HepG2 (cell line): ENCODE results near the gene ARL6. TPM values are rescaled to one million over a fixed set of nuclear protein-coding genes. Genes with fewer than 3 reads are reported as not detected.

Source experiments
- ATAC-seq: fragments of 200-7000 bp; cut with Tn5 transposase; 3 replicates; pipeline ENCODE4 v1.9.1; 2020; ENCODE audit warnings: mild to moderate bottlenecking, moderate library complexity
- BruUV-seq: library from RNA; stranded (reverse); fragments of 400-500 nt; replicated peaks from 2 replicates; lab custom pipeline; 2021; lab: Mats Ljungman, UMichigan
- CTCF ChIA-PET: fragments of 300-600 bp; formaldehyde crosslinking; extraction: SDS; loops from one replicate; lab custom pipeline; 2021; ENCODE audit warnings: low total read pairs, inconsistent platforms, low intra/inter-chr PET ratio; lab: Yijun Ruan, JAX
- POLR2A ChIA-PET: fragments of 350-600 bp; sonication (Branson Sonifier 250); formaldehyde crosslinking; loops from one replicate; lab custom pipeline; 2020; ENCODE audit warnings: antibody characterized with exemption, inconsistent platforms; lab: Yijun Ruan, JAX
- DNase-seq: peaks from one replicate; pipeline ENCODE4 v3.0.0-alpha.2; 2015; ENCODE audit warnings: low spot score
- FAIRE-seq: peaks from 3 replicates; lab custom pipeline; 2011; peaks lifted over from hg19 to GRCh38; lab: Jason Lieb, UNC
- H2AFZ ChIP-seq: one replicate; pipeline ENCODE4 v1.6.1; 2011; ENCODE audit warnings: low read length, inconsistent platforms
- H3K27ac ChIP-seq: fragments of 300-600 bp; 3 replicates; pipeline ENCODE4 v1.8.0; 2011; ENCODE audit warnings: mixed run types, mild to moderate bottlenecking, mixed read lengths, low read length, inconsistent platforms; ENCODE audit not compliant: insufficient read depth; ENCODE audit errors: extremely low read length
- H3K27me3 ChIP-seq, 2 experiments: fragments of 200-600 bp in 1 of 2; 2 replicates in 1 of 2; 3 replicates in 1 of 2; pipeline versions ENCODE4 v1.6.0 to v1.8.0; 2011; ENCODE audit warnings: low read length in 2 of 2, mild to moderate bottlenecking in 2 of 2, moderate library complexity in 2 of 2, inconsistent platforms in 1 of 2; ENCODE audit not compliant: insufficient read depth in 2 of 2, control insufficient read depth in 1 of 2
- H3K36me3 ChIP-seq, 2 experiments: fragments of 200-600 bp in 1 of 2; replicated peaks in 1 of 2; 2 replicates in 1 of 2; 3 replicates in 1 of 2; pipeline versions ENCODE4 v1.5.1 to v1.8.0; 2011; ENCODE audit warnings: low read length in 2 of 2, inconsistent platforms in 1 of 2; ENCODE audit not compliant: insufficient read depth in 2 of 2, control insufficient read depth in 1 of 2
- H3K4me1 ChIP-seq: 2 replicates; pipeline ENCODE4 v1.5.1; 2012; ENCODE audit warnings: low read length, inconsistent platforms; ENCODE audit not compliant: insufficient read depth
- H3K4me2 ChIP-seq: 2 replicates; pipeline ENCODE4 v1.6.0; 2011; ENCODE audit warnings: low read depth, low read length, inconsistent platforms
- H3K4me3 ChIP-seq, 3 experiments: fragments of 200-600 bp in 1 of 3; sonication (generic), shearing (Covaris generic) in 1 of 3; replicated peaks in 1 of 3; 2 replicates each; pipeline ENCODE4 v1.5.1; 2011 to 2016; ENCODE audit warnings: low read length in 3 of 3, inconsistent platforms in 2 of 3, low read depth in 2 of 3, mild to moderate bottlenecking in 2 of 3, control low read depth in 1 of 3, mixed read lengths in 1 of 3; ENCODE audit not compliant: insufficient read depth in 1 of 3
- H3K79me2 ChIP-seq: one replicate; pipeline ENCODE4 v1.6.1; 2011; ENCODE audit warnings: low read length, inconsistent platforms; ENCODE audit not compliant: insufficient read depth
- H3K9ac ChIP-seq: 2 replicates; pipeline ENCODE4 v1.6.0; 2011; ENCODE audit warnings: mild to moderate bottlenecking, low read depth, low read length, inconsistent platforms; ENCODE audit not compliant: insufficient read depth
- H3K9me3 ChIP-seq: 2 replicates; pipeline ENCODE4 v1.5.1; 2012; ENCODE audit warnings: mild to moderate bottlenecking, low read length
- H4K20me1 ChIP-seq: 2 replicates; pipeline ENCODE4 v1.6.0; 2011; ENCODE audit warnings: inconsistent platforms, mild to moderate bottlenecking, low read length, moderate library complexity; ENCODE audit not compliant: insufficient read depth
- GFI1 ChIP-seq: sonication (generic); formaldehyde crosslinking; IDR thresholded peaks from 2 replicates; pipeline ENCODE4 v1.5.0; 2020; ENCODE audit warnings: missing genetic modification reagents, mild to moderate bottlenecking, borderline replicate concordance
- KLF13 ChIP-seq: sonication (generic); formaldehyde crosslinking; IDR thresholded peaks from 2 replicates; pipeline ENCODE4 v1.4.0; 2020; ENCODE audit warnings: mild to moderate bottlenecking, missing genetic modification reagents
- NFYC ChIP-seq: IDR thresholded peaks from 2 replicates; pipeline ENCODE4 v1.6.1; 2016; ENCODE audit warnings: missing genetic modification reagents, missing compliant biosample characterization
- ZSCAN22 ChIP-seq: sonication (generic); formaldehyde crosslinking; IDR thresholded peaks from 2 replicates; pipeline ENCODE4 v1.4.0; 2020; ENCODE audit warnings: mild to moderate bottlenecking, missing genetic modification reagents
- WGBS: methylation state at CpG from one replicate; pipeline ENCODE4 v1.1.6; 2017; ENCODE audit warnings: low lambda C conversion rate; 5-methylcytosine and 5-hydroxymethylcytosine counted together
- in situ Hi-C: cut with HindIII; loops from 2 replicates; pipeline ENCODE4 v1.10.0; 2017; ENCODE audit warnings: low pct_unique_long_range_greater_than_20kb; ENCODE audit not compliant: extremely low pct_ligation_motif_present
- intact Hi-C: fragments of 100-400 bp; cut with micrococcal nuclease; formaldehyde crosslinking; loops from one replicate; pipeline ENCODE4 v1.10.0; 2022; ENCODE audit not compliant: unreplicated experiment
- polyA plus RNA-seq, 8 experiments: library from polyadenylated mRNA; depleted of rRNA in 3 of 8; stranded (reverse) in 7 of 8; unstranded in 1 of 8; fragments of >200 nt; fragmentation: Illumina TruSeq in 4 of 8; extraction: Trizol in 4 of 8; gene quantifications; 2 replicates each; pipeline versions ENCODE4 v1.2.1 to v1.2.3, GENCODE V29; 2011 to 2016; ENCODE audit warnings: low read depth in 4 of 8, missing spikeins in 1 of 8, mixed read lengths in 1 of 8; ENCODE audit not compliant: insufficient read depth in 1 of 8
- total RNA-seq, 5 experiments: library from RNA; depleted of rRNA; stranded (reverse); fragments of >200 nt; fragmentation: Illumina TruSeq; extraction: Trizol; gene quantifications; 2 replicates each; pipeline ENCODE4 v1.2.3, GENCODE V29; 2016; ENCODE audit warnings: low read depth in 1 of 5
- TF ChIP-seq, protein P1 (sequence below): sonication (generic); formaldehyde crosslinking; IDR thresholded peaks from 2 replicates; pipeline ENCODE4 v1.8.1; 2023; ENCODE audit warnings: mild to moderate bottlenecking, inconsistent platforms, moderate library complexity, missing genetic modification reagents, borderline replicate concordance
- TF ChIP-seq, protein P2 (sequence below): sonication (generic); formaldehyde crosslinking; IDR thresholded peaks from 2 replicates; pipeline ENCODE4 v1.5.0; 2020; ENCODE audit warnings: missing genetic modification reagents
- TF ChIP-seq, protein P3 (sequence below): sonication (generic); formaldehyde crosslinking; IDR thresholded peaks from 2 replicates; pipeline ENCODE4 v1.4.0; 2020; ENCODE audit warnings: mild to moderate bottlenecking, missing genetic modification reagents
- TF ChIP-seq, protein P4 (sequence below): IDR thresholded peaks from 2 replicates; pipeline ENCODE4 v1.6.1; 2016; ENCODE audit warnings: mild to moderate bottlenecking
- TF ChIP-seq, protein P5 (sequence below): sonication (generic); formaldehyde crosslinking; IDR thresholded peaks from 2 replicates; pipeline ENCODE4 v1.8.0; 2022; ENCODE audit warnings: mild to moderate bottlenecking, missing genetic modification reagents, borderline replicate concordance
- TF ChIP-seq, protein P6 (sequence below): sonication (generic); formaldehyde crosslinking; IDR thresholded peaks from 2 replicates; pipeline ENCODE4 v1.9.0; 2021; ENCODE audit warnings: missing genetic modification reagents, mild to moderate bottlenecking, borderline replicate concordance
- TF ChIP-seq, protein P7 (sequence below): sonication (generic); formaldehyde crosslinking; IDR thresholded peaks from 2 replicates; pipeline ENCODE4 v1.4.0; 2020; ENCODE audit warnings: low read depth, mild to moderate bottlenecking, missing genetic modification reagents

The ARL6 gene
- total and polyA plus RNA-seq, 2 of the 13 experiments (the other 11 are each of a cell fraction or from before 2014, with no cell fraction given), result 1.3 to 3.7 TPM

DNA sequence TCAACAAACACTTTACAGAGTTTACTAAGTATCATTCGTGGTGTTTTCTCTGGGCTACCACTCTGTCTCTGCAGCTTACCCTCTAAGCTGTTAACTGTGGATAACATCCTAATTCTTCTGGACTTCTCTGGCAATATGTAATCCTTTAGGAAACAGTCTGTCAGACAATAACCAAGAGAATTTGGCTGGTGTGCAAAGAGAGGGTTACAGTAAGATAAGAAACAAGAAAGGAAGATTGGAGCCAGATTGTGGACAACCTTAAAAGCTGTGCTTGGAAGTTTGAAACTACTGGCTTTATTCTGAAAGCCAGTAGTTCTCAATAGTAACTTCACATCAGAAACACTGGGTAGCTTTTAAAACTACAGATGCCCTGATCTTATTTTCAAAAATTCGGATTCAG lies 778 bp downstream of the ARL6 start:
- intact Hi-C loops, result loop anchor here (10.0 kb wide), 1 partner anchor 759 kb away; the partner anchor contains the start of gene CLDND1
- ATAC-seq (peak; percentile 2; the same call in 1 of the 3 replicates), DNase-seq (no peak), FAIRE-seq (no peak)
- CTCF ChIA-PET, result no interaction called here
- in situ Hi-C loops, result no loop called here
- no peak overlapping the region for H3K27ac ChIP-seq
- H3K9ac ChIP-seq, result peak overlapping the region; percentile 12; the same call in 1 of the 2 replicates
- 2% methylated on average over 2 of the region's 2 CpGs for WGBS
- peaks cover 27% of the 10 kb centered on the region for H3K4me1 ChIP-seq
- no peaks in the 10 kb centered on the region; a peak in 3 of 5 replicates for H3K27me3 ChIP-seq
- BruUV-seq, result TSS peak; percentile 36
- peaks cover 2% of the 10 kb centered on the region for H3K79me2 ChIP-seq
- no peaks in the 10 kb centered on the region for H3K36me3 ChIP-seq
- POLR2A ChIA-PET, result no interaction called here
- peak overlapping the region; percentile 70 to 87 (median 78); a peak in 5 of 6 replicates for H3K4me3 ChIP-seq
- no peaks in the 10 kb centered on the region for H3K9me3 ChIP-seq
- peak overlapping the region; percentile 97 for H2AFZ ChIP-seq
- H3K4me2 ChIP-seq, result peak overlapping the region; percentile 74
- no peaks in the 10 kb centered on the region for H4K20me1 ChIP-seq
- TF ChIP-seq, protein P1, sequence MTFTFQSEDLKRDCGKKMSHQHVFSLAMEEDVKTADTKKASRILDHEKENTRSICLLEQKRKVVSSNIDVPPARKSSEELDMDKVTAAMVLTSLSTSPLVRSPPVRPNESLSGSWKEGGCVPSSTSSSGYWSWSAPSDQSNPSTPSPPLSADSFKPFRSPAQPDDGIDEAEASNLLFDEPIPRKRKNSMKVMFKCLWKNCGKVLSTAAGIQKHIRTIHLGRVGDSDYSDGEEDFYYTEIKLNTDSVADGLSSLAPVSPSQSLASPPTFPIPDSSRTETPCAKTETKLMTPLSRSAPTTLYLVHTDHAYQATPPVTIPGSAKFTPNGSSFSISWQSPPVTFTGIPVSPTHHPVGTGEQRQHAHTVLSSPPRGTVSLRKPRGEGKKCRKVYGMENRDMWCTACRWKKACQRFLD (CRISPR knock-in tag), result no peak
- TF ChIP-seq, protein P2, sequence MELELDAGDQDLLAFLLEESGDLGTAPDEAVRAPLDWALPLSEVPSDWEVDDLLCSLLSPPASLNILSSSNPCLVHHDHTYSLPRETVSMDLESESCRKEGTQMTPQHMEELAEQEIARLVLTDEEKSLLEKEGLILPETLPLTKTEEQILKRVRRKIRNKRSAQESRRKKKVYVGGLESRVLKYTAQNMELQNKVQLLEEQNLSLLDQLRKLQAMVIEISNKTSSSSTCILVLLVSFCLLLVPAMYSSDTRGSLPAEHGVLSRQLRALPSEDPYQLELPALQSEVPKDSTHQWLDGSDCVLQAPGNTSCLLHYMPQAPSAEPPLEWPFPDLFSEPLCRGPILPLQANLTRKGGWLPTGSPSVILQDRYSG (CRISPR knock-in tag), result no peak
- TF ChIP-seq NFYC (CRISPR knock-in tag) (no peak), ZSCAN22 (CRISPR knock-in tag) (no peak), GFI1 (CRISPR knock-in tag) (no peak), KLF13 (CRISPR knock-in tag) (no peak)
- TF ChIP-seq, protein P3, sequence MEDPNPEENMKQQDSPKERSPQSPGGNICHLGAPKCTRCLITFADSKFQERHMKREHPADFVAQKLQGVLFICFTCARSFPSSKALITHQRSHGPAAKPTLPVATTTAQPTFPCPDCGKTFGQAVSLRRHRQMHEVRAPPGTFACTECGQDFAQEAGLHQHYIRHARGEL (CRISPR knock-in tag), result no peak
- TF ChIP-seq, protein P4, sequence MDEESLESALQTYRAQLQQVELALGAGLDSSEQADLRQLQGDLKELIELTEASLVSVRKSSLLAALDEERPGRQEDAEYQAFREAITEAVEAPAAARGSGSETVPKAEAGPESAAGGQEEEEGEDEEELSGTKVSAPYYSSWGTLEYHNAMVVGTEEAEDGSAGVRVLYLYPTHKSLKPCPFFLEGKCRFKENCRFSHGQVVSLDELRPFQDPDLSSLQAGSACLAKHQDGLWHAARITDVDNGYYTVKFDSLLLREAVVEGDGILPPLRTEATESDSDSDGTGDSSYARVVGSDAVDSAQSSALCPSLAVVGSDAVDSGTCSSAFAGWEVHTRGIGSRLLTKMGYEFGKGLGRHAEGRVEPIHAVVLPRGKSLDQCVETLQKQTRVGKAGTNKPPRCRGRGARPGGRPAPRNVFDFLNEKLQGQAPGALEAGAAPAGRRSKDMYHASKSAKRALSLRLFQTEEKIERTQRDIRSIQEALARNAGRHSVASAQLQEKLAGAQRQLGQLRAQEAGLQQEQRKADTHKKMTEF (CRISPR knock-in tag), result no peak
- TF ChIP-seq, protein P5, sequence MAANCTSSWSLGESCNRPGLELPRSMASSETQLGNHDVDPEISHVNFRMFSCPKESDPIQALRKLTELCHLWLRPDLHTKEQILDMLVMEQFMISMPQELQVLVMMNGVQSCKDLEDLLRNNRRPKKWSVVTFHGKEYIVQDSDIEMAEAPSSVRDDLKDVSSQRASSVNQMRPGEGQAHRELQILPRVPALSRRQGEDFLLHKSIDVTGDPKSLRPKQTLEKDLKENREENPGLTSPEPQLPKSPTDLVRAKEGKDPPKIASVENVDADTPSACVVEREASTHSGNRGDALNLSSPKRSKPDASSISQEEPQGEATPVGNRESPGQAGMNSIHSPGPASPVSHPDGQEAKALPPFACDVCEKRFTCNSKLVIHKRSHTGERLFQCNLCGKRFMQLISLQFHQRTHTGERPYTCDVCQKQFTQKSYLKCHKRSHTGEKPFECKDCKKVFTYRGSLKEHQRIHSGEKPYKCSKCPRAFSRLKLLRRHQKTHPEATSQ, result no peak
- TF ChIP-seq, protein P6, sequence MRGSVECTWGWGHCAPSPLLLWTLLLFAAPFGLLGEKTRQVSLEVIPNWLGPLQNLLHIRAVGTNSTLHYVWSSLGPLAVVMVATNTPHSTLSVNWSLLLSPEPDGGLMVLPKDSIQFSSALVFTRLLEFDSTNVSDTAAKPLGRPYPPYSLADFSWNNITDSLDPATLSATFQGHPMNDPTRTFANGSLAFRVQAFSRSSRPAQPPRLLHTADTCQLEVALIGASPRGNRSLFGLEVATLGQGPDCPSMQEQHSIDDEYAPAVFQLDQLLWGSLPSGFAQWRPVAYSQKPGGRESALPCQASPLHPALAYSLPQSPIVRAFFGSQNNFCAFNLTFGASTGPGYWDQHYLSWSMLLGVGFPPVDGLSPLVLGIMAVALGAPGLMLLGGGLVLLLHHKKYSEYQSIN, result no peak
- TF ChIP-seq, protein P7, sequence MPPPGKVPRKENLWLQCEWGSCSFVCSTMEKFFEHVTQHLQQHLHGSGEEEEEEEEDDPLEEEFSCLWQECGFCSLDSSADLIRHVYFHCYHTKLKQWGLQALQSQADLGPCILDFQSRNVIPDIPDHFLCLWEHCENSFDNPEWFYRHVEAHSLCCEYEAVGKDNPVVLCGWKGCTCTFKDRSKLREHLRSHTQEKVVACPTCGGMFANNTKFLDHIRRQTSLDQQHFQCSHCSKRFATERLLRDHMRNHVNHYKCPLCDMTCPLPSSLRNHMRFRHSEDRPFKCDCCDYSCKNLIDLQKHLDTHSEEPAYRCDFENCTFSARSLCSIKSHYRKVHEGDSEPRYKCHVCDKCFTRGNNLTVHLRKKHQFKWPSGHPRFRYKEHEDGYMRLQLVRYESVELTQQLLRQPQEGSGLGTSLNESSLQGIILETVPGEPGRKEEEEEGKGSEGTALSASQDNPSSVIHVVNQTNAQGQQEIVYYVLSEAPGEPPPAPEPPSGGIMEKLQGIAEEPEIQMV, result no peak
